Fibroblast of lung (primary cell): Measurements from ENCODE around the gene RPGRIP1.

Source experiments
- EZH2 ChIP-seq: IDR thresholded peaks from 2 replicates; pipeline ENCODE4 v1.5.1; 2012; ENCODE audit warnings: low read length, control low read depth, mild to moderate bottlenecking; ENCODE audit errors: missing control alignments
- TF ChIP-seq, protein P1 (sequence below), 2 donors: IDR thresholded peaks in 1 of 2; conservative IDR thresholded peaks in 1 of 2; 1 replicate in 1 of 2; 2 replicates in 1 of 2; pipeline ENCODE4 v1.5.1; 2011 to 2012; ENCODE audit warnings: low read length in 2 of 2, control low read depth in 1 of 2, inconsistent platforms in 1 of 2, low read depth in 1 of 2, mild to moderate bottlenecking in 1 of 2

DNA sequence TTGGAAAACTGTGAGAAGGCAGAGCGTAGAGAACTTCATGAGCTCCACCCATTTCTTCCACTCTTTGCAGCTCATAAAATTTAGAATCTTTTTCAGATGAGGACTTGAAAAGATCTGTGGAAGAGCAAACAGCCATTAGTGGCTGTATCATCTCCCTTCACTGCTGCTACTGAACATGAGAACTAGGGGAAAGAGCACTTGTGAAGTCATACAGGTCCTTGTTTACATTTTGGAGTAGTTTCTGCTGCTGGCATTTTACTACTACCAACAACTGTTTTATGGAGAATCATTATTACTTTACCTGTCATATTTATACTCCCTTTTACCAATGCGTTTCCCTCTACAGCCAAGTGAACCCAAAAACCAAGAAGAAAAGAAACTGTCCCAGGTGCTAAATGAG is 41.0 kb downstream of the RPGRIP1 start:
- TF ChIP-seq, protein P1, sequence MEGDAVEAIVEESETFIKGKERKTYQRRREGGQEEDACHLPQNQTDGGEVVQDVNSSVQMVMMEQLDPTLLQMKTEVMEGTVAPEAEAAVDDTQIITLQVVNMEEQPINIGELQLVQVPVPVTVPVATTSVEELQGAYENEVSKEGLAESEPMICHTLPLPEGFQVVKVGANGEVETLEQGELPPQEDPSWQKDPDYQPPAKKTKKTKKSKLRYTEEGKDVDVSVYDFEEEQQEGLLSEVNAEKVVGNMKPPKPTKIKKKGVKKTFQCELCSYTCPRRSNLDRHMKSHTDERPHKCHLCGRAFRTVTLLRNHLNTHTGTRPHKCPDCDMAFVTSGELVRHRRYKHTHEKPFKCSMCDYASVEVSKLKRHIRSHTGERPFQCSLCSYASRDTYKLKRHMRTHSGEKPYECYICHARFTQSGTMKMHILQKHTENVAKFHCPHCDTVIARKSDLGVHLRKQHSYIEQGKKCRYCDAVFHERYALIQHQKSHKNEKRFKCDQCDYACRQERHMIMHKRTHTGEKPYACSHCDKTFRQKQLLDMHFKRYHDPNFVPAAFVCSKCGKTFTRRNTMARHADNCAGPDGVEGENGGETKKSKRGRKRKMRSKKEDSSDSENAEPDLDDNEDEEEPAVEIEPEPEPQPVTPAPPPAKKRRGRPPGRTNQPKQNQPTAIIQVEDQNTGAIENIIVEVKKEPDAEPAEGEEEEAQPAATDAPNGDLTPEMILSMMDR (conservative IDR thresholded peaks at IDR 0.05 in 1 of 2, IDR thresholded peaks at IDR 0.05 in 1 of 2; ENCODE audit: low read depth in 1 of 2, low read length in 2 of 2), result no peak
- no peak for TF ChIP-seq EZH2
